Measurements from ENCODE around the gene KAT2B. TPM values are rescaled to one million over a fixed set of nuclear protein-coding genes. Genes with fewer than 3 reads are reported as not detected.

Gene KAT2B
- polyA plus RNA-seq, 1 of the 3 experiments (the other 2 are of a cell fraction) = 2.1 TPM

DNA sequence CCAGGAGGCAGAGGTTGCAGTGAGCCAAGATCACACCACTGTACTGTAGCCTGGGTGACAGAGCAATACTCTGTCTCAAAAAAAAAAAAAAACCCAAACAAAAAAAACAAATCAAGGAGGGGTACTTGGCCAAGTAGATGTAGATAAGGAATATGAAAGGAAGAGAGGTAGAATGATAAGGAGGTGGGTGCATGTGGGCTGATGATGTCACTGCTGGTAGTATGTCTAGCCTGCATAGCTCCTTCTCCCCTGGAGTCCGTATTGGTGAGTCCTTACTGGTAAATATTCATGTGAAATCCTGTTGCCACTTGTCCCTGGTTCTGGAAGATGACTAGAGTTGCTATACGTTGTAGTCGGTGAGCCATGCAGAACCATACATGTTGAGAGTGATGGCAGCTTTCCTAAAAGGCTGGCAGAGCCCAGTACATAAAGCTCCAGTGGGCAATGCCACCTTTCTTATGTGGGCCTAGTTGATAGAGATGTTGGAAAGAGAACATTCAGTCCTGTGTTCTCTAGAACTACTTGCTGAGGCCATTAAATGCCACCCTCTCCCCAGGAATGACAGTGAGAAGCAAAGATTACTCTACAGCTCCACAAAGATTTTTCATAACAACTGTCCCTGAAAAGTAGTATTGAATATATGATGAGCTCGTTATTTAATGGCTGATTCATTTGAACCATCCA is 11.0 kb downstream of the KAT2B start:
- H3K4me1 ChIP-seq (ENCODE audit: control insufficient read depth in 1 of 2, insufficient read depth in 2 of 2, low read depth in 1 of 2, low read length in 1 of 2) = peaks cover 11 to 36% of the 10 kb centered on the region in 2 experiments; a peak in 3 of 4 replicates
- peaks cover 9% of the 10 kb centered on the region; the same call in 1 of the 2 replicates for H4K20me1 ChIP-seq (ENCODE audit: insufficient read depth)
- no peaks in the 10 kb centered on the region for H3K36me3 ChIP-seq (replicated peaks in 1 of 2; ENCODE audit: control insufficient read depth in 1 of 2, insufficient read depth in 2 of 2, low read length in 1 of 2)
- ChIA-PET CTCF (interaction anchor here (1.8 kb wide), 1 partner anchor 9 kb away, joined by 4 read pairs; no protein-coding TSS in a partner anchor), POLR2A (interaction anchor here (1.4 kb wide), 1 partner anchor 9 kb away, joined by 3 read pairs; no protein-coding TSS in a partner anchor)
- DNase-seq = no peak
- H3K79me2 ChIP-seq (ENCODE audit: insufficient read depth) = no peaks in the 10 kb centered on the region
- peaks cover 4% of the 10 kb centered on the region for H3F3A ChIP-seq (replicated peaks; ENCODE audit: insufficient read depth)
- H3K4me2 ChIP-seq = no peak overlapping the region
- no peak overlapping the region for H3K4me3 ChIP-seq (ENCODE audit: low read depth in 2 of 2, low read length in 1 of 2)
- H3K9me3 ChIP-seq = no peaks in the 10 kb centered on the region
- 95% methylated on average over 4 of the region's 4 CpGs for WGBS (ENCODE audit: low lambda C conversion rate)
- no peak overlapping the region for H2AFZ ChIP-seq (ENCODE audit: low read depth)
- H3K9me2 ChIP-seq = no peaks in the 10 kb centered on the region
- no peak overlapping the region for H3K9ac ChIP-seq
- TF ChIP-seq RXRA (IDR thresholded peaks at IDR 0.05; ENCODE audit: borderline replicate concordance, low read depth) = no peak
- no peak for TF ChIP-seq FOXJ3 (CRISPR knock-in tag; IDR thresholded peaks at IDR 0.05)
- no peak for TF ChIP-seq NRF1 (IDR thresholded peaks at IDR 0.05; ENCODE audit: low read depth, low read length)
- TF ChIP-seq, protein P1, sequence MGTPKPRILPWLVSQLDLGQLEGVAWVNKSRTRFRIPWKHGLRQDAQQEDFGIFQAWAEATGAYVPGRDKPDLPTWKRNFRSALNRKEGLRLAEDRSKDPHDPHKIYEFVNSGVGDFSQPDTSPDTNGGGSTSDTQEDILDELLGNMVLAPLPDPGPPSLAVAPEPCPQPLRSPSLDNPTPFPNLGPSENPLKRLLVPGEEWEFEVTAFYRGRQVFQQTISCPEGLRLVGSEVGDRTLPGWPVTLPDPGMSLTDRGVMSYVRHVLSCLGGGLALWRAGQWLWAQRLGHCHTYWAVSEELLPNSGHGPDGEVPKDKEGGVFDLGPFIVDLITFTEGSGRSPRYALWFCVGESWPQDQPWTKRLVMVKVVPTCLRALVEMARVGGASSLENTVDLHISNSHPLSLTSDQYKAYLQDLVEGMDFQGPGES (IDR thresholded peaks at IDR 0.05; ENCODE audit: low read depth, low read length) = no peak
- H3K27ac ChIP-seq (ENCODE audit: low read depth in 2 of 2, low read length in 1 of 2) = no peak overlapping the region; a peak in 1 of 4 replicates
- H3K27me3 ChIP-seq (ENCODE audit: insufficient read depth) = no peaks in the 10 kb centered on the region

DNA sequence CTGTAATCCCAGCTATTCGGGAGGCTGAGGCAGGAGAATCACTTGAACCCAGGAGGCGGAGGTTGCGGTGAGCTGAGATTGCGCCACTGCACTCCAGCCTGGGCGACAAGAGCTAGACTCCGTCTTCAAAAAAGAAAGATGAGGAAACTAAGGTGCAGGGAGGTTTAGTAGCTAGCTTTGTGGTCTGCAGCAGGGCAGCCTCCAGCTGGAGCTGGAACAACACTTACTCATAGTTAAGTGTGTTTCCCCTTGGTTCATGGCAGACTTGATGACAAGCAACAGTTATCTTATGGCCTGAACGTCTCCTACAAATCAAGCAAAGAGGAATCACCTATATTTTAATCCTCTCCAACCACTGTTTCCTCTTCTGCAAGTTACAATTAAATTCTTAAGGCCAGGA is 12.6 kb downstream of the KAT2B start:
- Histone ChIP-seq H4K20me1 (ENCODE audit: insufficient read depth) (peaks cover 13% of the 10 kb centered on the region; the same call in 1 of the 2 replicates), H3K36me3 (replicated peaks in 1 of 2; ENCODE audit: control insufficient read depth in 1 of 2, insufficient read depth in 2 of 2, low read length in 1 of 2) (no peaks in the 10 kb centered on the region), H3K9me3 (no peaks in the 10 kb centered on the region), H2AFZ (ENCODE audit: low read depth) (no peak overlapping the region), H3K4me3 (ENCODE audit: low read depth in 2 of 2, low read length in 1 of 2) (no peak overlapping the region), H3K27ac (ENCODE audit: low read depth in 2 of 2, low read length in 1 of 2) (no peak overlapping the region), H3K9me2 (no peaks in the 10 kb centered on the region), H3K27me3 (ENCODE audit: insufficient read depth) (no peaks in the 10 kb centered on the region), H3K79me2 (ENCODE audit: insufficient read depth) (no peaks in the 10 kb centered on the region), H3K4me1 (ENCODE audit: control insufficient read depth in 1 of 2, insufficient read depth in 2 of 2, low read depth in 1 of 2, low read length in 1 of 2) (peaks cover 17 to 48% of the 10 kb centered on the region in 2 experiments; a peak in 3 of 4 replicates), H3F3A (replicated peaks; ENCODE audit: insufficient read depth) (peaks cover 9% of the 10 kb centered on the region), H3K9ac (no peak overlapping the region), H3K4me2 (no peak overlapping the region)
- DNase-seq = no peak
- 94% methylated on average over 7 of the region's 7 CpGs for WGBS (ENCODE audit: low lambda C conversion rate)
- ChIA-PET CTCF (interaction anchor here (1.5 kb wide), 1 partner anchor 14 kb away, joined by 3 read pairs; no protein-coding TSS in a partner anchor), POLR2A (interaction anchor here (1.4 kb wide), 1 partner anchor 11 kb away, joined by 3 read pairs; no protein-coding TSS in a partner anchor)
- TF ChIP-seq, protein P2, sequence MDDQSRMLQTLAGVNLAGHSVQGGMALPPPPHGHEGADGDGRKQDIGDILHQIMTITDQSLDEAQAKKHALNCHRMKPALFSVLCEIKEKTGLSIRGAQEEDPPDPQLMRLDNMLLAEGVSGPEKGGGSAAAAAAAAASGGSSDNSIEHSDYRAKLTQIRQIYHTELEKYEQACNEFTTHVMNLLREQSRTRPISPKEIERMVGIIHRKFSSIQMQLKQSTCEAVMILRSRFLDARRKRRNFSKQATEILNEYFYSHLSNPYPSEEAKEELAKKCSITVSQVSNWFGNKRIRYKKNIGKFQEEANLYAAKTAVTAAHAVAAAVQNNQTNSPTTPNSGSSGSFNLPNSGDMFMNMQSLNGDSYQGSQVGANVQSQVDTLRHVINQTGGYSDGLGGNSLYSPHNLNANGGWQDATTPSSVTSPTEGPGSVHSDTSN (IDR thresholded peaks at IDR 0.05) = no peak
- TF ChIP-seq EZH2phosphoT487 (IDR thresholded peaks at IDR 0.05; ENCODE audit: borderline replicate concordance, low read depth) = no peak
- TF ChIP-seq RCOR1 (IDR thresholded peaks at IDR 0.05; ENCODE audit: low read length) = no peak
- TF ChIP-seq RXRA (IDR thresholded peaks at IDR 0.05; ENCODE audit: borderline replicate concordance, low read depth) = no peak
- TF ChIP-seq, protein P3, sequence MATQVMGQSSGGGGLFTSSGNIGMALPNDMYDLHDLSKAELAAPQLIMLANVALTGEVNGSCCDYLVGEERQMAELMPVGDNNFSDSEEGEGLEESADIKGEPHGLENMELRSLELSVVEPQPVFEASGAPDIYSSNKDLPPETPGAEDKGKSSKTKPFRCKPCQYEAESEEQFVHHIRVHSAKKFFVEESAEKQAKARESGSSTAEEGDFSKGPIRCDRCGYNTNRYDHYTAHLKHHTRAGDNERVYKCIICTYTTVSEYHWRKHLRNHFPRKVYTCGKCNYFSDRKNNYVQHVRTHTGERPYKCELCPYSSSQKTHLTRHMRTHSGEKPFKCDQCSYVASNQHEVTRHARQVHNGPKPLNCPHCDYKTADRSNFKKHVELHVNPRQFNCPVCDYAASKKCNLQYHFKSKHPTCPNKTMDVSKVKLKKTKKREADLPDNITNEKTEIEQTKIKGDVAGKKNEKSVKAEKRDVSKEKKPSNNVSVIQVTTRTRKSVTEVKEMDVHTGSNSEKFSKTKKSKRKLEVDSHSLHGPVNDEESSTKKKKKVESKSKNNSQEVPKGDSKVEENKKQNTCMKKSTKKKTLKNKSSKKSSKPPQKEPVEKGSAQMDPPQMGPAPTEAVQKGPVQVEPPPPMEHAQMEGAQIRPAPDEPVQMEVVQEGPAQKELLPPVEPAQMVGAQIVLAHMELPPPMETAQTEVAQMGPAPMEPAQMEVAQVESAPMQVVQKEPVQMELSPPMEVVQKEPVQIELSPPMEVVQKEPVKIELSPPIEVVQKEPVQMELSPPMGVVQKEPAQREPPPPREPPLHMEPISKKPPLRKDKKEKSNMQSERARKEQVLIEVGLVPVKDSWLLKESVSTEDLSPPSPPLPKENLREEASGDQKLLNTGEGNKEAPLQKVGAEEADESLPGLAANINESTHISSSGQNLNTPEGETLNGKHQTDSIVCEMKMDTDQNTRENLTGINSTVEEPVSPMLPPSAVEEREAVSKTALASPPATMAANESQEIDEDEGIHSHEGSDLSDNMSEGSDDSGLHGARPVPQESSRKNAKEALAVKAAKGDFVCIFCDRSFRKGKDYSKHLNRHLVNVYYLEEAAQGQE (IDR thresholded peaks at IDR 0.05; ENCODE audit: low read depth, low read length) = no peak
- no peak for TF ChIP-seq JUND (IDR thresholded peaks at IDR 0.05)
- no peak for TF ChIP-seq SMC3 (IDR thresholded peaks at IDR 0.05; ENCODE audit: low read depth, low read length)
- no peak for TF ChIP-seq SIN3A (IDR thresholded peaks at IDR 0.05; ENCODE audit: borderline replicate concordance, low read depth, low read length)
- no peak for TF ChIP-seq GATA2 (CRISPR knock-in tag; IDR thresholded peaks at IDR 0.05)
- no peak for TF ChIP-seq RFX5 (IDR thresholded peaks at IDR 0.05; ENCODE audit: low read length)
- TF ChIP-seq TCF12 (IDR thresholded peaks at IDR 0.05) = no peak
- no peak for TF ChIP-seq RAD21 (IDR thresholded peaks at IDR 0.05; ENCODE audit: low read length)
- TF ChIP-seq, protein P4, sequence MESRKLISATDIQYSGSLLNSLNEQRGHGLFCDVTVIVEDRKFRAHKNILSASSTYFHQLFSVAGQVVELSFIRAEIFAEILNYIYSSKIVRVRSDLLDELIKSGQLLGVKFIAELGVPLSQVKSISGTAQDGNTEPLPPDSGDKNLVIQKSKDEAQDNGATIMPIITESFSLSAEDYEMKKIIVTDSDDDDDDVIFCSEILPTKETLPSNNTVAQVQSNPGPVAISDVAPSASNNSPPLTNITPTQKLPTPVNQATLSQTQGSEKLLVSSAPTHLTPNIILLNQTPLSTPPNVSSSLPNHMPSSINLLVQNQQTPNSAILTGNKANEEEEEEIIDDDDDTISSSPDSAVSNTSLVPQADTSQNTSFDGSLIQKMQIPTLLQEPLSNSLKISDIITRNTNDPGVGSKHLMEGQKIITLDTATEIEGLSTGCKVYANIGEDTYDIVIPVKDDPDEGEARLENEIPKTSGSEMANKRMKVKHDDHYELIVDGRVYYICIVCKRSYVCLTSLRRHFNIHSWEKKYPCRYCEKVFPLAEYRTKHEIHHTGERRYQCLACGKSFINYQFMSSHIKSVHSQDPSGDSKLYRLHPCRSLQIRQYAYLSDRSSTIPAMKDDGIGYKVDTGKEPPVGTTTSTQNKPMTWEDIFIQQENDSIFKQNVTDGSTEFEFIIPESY (IDR thresholded peaks at IDR 0.05; ENCODE audit: borderline replicate concordance, low read depth) = no peak
- TF ChIP-seq FOXM1 (IDR thresholded peaks at IDR 0.05; ENCODE audit: low read depth) = no peak
- no peak for TF ChIP-seq NFIC (IDR thresholded peaks at IDR 0.05; ENCODE audit: borderline replicate concordance)
- TF ChIP-seq ELF1 (IDR thresholded peaks at IDR 0.05) = no peak

All from SK-N-SH (cell line).